Measurements from ENCODE around the gene CCDC57.

Gene CCDC57

DNA sequence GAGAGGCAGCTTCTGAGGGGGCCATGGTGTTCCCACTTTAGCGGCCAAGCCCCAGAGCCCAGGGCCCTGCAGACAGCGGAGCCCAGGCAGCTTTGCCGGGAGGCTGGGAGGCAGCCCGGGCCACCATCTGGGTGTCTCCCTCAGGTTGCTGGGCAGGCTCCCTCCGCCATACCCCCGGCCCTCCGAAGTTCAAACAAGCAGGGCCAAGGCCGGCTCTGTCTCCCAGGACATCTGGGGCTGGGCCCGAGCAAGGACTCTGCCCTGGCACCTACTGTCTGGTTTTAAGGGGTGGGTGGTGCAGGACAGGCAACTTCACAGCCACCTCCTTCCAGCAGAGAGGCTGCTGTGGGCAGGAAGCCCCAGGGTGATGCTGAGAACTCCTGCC lies 149.7 kb downstream of the CCDC57 start:
- H3K4me3 ChIP-seq (ENCODE audit: control insufficient read depth, low read depth, low read length), result no peak overlapping the region
- no peak for DNase-seq (ENCODE audit: low read depth)
- TF ChIP-seq, protein P1, sequence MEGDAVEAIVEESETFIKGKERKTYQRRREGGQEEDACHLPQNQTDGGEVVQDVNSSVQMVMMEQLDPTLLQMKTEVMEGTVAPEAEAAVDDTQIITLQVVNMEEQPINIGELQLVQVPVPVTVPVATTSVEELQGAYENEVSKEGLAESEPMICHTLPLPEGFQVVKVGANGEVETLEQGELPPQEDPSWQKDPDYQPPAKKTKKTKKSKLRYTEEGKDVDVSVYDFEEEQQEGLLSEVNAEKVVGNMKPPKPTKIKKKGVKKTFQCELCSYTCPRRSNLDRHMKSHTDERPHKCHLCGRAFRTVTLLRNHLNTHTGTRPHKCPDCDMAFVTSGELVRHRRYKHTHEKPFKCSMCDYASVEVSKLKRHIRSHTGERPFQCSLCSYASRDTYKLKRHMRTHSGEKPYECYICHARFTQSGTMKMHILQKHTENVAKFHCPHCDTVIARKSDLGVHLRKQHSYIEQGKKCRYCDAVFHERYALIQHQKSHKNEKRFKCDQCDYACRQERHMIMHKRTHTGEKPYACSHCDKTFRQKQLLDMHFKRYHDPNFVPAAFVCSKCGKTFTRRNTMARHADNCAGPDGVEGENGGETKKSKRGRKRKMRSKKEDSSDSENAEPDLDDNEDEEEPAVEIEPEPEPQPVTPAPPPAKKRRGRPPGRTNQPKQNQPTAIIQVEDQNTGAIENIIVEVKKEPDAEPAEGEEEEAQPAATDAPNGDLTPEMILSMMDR (conservative IDR thresholded peaks at IDR 0.05; ENCODE audit: control insufficient read depth, insufficient read depth, low read depth, low read length), result no peak

DNA sequence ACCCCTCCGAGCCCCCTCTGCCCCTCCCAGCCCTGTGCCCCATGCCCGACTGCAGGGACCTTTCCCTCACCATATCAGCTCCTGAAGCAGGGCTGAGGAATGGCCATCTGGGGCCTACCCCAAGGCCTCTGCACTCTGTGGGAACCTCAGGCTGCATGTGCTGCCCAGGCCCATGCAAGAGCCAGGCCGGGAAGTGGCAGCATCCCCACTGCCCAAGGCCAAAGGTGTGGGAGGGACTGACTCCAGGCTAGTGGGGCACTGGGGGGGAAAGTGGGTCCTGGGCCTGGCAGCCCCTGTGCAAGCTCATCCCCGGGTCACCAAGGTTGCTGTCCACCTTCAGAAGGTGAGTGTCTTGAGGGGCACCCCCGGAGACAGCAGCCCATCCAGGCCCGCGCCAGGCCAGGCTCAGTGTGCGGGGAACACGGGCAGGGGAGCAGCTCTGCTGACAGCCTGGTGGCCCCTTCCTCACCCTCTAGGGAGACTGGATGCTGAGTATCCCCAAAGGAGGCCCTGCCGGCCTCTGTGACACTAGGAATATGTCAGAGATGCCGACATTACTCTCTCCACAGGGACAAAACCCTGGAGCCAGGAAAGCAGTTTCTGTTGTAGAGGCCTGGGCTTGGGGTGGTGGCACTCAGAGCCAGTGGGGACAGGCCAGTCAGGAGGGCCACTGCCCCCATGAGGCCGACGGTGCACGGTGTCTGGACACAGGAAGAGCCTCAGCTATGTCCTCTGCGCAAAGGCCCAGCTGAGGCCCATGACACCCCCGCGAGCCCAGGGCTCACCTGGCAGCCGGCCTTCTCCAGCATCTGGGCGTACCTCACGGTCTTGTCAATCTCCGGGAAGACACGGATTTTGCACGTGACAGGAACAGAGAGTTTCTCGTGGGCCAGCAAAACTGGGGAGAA lies 150.3 kb downstream of the CCDC57 start:
- DNase-seq (ENCODE audit: low read depth), result no peak
- TF ChIP-seq, protein P1 (conservative IDR thresholded peaks at IDR 0.05; ENCODE audit: control insufficient read depth, insufficient read depth, low read depth, low read length), result no peak
- H3K4me3 ChIP-seq (ENCODE audit: control insufficient read depth, low read depth, low read length), result no peak overlapping the region

DNA sequence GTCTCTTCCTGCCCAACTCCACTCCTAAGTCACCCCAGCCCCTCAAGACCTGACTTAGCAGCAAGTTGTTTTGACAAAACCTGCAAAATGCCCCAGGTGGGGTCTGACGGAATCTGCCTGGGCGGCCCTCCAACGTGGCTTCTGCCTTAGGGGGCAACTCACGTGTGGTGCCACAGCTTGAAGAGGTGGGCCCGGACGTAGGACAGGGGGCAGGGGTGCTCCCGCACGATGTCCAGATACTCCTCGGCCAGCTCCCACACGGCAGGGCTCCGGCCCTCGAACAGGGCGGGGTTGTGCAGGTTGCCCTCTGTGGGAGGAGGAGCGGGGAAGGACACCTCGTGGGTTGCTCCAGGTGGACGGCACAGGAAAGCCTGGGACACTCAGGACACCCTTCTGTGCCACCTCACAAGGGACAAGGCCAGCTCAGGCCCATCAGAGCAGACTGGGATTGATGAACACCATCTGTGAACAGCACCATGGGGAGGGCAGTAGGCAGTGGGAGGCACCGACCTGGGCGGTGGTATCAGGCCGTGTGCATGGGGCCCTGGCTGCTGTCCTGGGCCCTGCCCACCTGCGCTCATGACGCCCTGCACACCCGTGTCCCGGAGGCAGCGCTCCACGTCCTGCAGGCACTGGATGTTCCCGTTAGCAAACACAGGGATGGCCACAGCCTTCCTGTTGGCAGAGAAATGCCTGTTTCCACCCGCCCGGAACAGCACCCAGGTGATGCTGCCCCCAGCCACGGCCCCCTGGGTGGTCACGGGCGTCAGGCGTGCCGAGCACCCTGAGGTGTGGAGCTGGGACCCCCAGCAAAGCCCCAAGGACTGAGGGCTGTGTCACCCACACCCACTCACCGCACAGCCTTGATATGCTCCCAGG lies 151.4 kb downstream of the CCDC57 start:
- H3K4me3 ChIP-seq (ENCODE audit: control insufficient read depth, low read depth, low read length), result no peak overlapping the region
- DNase-seq (ENCODE audit: low read depth), result no peak
- TF ChIP-seq, protein P1 (conservative IDR thresholded peaks at IDR 0.05; ENCODE audit: control insufficient read depth, insufficient read depth, low read depth, low read length), result no peak

DNA sequence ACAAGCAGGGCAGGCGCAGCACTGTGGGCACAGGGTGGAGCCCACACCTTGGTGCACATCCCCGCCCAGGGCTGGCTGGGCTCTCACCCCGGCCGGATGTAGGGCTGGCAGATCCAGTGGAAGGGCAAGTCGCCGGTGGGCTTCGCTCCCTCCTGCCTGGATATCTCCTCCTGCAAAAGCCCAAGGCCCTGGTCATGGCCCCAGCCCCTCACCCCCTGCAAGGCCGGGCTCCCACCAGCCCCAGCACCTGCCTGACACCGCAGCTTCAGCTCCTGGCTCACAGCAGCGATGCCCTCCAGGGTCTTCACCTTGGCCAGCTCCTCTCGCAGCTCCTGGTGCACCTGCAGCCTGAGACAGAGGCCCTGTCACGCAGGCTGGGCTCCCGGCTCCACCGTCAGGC lies 152.0 kb downstream of the CCDC57 start:
- TF ChIP-seq, protein P1 (conservative IDR thresholded peaks at IDR 0.05; ENCODE audit: control insufficient read depth, insufficient read depth, low read depth, low read length), result no peak
- H3K4me3 ChIP-seq (ENCODE audit: control insufficient read depth, low read depth, low read length), result no peak overlapping the region
- DNase-seq (ENCODE audit: low read depth), result no peak

DNA sequence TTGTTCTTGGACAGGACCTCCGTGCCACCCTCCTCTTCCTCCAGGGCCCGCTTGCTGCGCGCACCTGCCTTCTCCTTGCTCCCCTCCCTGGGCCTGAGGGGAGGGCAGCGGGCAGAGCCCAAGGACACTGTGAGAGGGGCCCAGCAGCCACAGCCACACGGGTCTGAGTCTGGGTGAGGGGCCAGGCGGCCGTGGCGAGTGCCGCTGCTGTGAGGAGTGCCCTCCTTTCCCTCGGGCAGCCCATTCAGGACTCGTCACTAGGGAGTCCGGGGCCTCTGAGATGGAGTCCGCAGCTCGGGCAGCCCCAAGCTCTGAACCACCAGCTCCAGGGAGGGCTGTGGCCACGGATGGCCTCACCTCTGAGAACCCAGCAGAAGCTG lies 152.7 kb downstream of the CCDC57 start:
- TF ChIP-seq, protein P1 (conservative IDR thresholded peaks at IDR 0.05; ENCODE audit: control insufficient read depth, insufficient read depth, low read depth, low read length), result no peak
- no peak for DNase-seq (ENCODE audit: low read depth)
- no peak overlapping the region for H3K4me3 ChIP-seq (ENCODE audit: control insufficient read depth, low read depth, low read length)

DNA sequence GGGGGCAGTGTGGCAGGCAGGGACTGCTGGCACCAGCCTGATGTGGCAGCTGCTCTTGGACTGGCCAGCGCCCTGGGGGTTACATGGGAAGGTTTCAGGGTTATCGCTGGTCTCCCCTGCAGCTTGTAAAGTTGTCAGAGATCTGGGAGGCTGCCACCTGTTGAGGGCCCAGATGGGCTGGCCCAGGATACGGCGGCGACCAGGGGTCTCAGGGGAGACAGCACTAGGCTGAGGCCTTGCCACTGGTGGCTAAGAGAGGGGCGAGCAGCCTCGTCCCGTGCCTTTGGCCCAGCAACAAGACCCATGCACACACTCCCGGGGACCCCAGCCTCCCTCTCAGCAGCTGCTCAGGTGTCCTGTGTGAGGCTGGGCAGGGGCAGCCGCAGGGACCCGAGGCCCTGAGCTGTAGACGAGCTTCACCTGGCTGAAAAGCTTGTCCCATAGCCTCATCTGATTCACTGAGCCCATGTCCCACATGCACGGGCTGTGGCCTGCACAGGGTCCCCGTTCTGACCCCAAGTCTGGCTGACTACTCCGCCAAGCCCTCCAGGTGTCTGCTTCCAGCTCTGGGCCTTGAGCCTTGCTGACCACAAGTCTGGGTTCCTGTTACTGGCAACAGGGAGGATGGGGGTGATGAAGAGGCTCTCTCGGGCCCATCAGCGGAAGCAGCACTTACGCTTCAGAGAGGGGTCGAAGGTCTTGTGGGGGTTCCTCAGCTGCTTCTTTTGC lies 153.2 kb downstream of the CCDC57 start:
- H3K4me3 ChIP-seq (ENCODE audit: control insufficient read depth, low read depth, low read length), result no peak overlapping the region
- TF ChIP-seq, protein P1 (conservative IDR thresholded peaks at IDR 0.05; ENCODE audit: control insufficient read depth, insufficient read depth, low read depth, low read length), result no peak
- no peak for DNase-seq (ENCODE audit: low read depth)

Data from fibroblast of mammary gland (primary cell).